Activated B cell treated with CpG ODN at 0.5 μM for 24 hours (primary cell): Measurements from ENCODE around the gene ZNF618. TPM values are rescaled to one million over a fixed set of nuclear protein-coding genes. Genes with fewer than 3 reads are reported as not detected.
"Not testable (repeated sequence)": the region's sequence is repeated elsewhere in the genome, so short reads cannot be mapped to it uniquely, and the experiment has no call there.

Experiments
- ATAC-seq: fragments of 200-7000 bp; cut with Tn5 transposase; one replicate; pipeline ENCODE4 v1.10.0; 2021; ENCODE audit warnings: low read depth, mild to moderate bottlenecking, moderate library complexity
- CTCF ChIA-PET: fragments of 350-600 bp; sonication (Branson Sonifier 250); formaldehyde crosslinking; loops from one replicate; lab custom pipeline; 2021; ENCODE audit warnings: antibody characterized with exemption; lab: Charles Lee
- POLR2A ChIA-PET: fragments of 350-600 bp; sonication (Branson Sonifier 250); formaldehyde crosslinking; loops from one replicate; lab custom pipeline; 2021; ENCODE audit warnings: antibody characterized with exemption; lab: Charles Lee
- DNase-seq: peaks from one replicate; pipeline ENCODE4 v3.0.0; 2022
- H3K27ac Mint-ChIP-seq: one replicate; pipeline ENCODE4 v1.8.0; 2020; ENCODE audit warnings: mixed read lengths
- H3K27me3 Mint-ChIP-seq: one replicate; pipeline ENCODE4 v1.8.0; 2021; ENCODE audit warnings: mixed read lengths
- H3K36me3 Mint-ChIP-seq: one replicate; pipeline ENCODE4 v1.8.0; 2021; ENCODE audit warnings: low read depth, mixed read lengths
- H3K4me1 Mint-ChIP-seq: one replicate; pipeline ENCODE4 v1.8.0; 2021; ENCODE audit warnings: mixed read lengths
- H3K4me3 Mint-ChIP-seq: one replicate; pipeline ENCODE4 v1.8.0; 2020; ENCODE audit warnings: mild to moderate bottlenecking, mixed read lengths
- H3K9me3 Mint-ChIP-seq: one replicate; pipeline ENCODE4 v1.8.0; 2020; ENCODE audit warnings: mixed read lengths
- intact Hi-C: fragments of 100-400 bp; cut with micrococcal nuclease; formaldehyde crosslinking; loops from one replicate; pipeline ENCODE4 v1.15.1; 2024
- total RNA-seq: library from RNA; stranded (reverse); gene quantifications from 2 replicates; pipeline ENCODE4 v1.2.3, GENCODE V29; 2022
- TF ChIP-seq, protein P1 (sequence below): fragments of 200-600 bp; IDR thresholded peaks from one replicate; pipeline ENCODE4 v1.8.0; 2022; ENCODE audit warnings: antibody characterized with exemption, mild to moderate bottlenecking

ZNF618 gene
- total RNA-seq, 1 donor from 2014 or later: 0.67 TPM

DNA sequence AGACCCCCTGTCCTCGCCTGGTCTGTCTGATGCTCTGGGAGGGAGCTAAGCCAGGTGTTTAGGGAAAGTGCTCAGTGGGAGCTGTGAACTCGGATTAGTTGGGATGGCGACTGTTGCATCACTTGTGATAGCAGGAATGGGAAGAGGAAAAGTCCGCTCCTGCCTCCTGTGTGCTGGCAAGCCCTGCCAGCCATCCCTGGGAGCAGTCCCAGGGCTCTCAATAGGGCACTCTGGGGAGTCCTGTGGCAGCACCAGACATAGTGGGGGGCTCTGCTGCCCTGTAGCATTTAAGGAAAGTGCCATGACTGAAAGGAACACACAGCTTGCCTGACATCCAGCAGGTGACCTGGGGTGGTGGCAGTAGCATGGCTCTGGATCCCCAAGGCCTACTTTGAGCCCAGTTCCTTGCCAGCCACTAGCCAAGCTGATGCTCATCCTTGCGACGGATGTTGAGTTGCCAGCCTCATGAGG, 120.5 kb downstream of the ZNF618 start:
- no peak for ATAC-seq
- ChIA-PET CTCF (no interaction called here), POLR2A (interaction anchor here (0.5 to 0.6 kb wide), 2 partner anchors 35 to 148 kb away, joined by 3 to 6 read pairs; no protein-coding TSS in a partner anchor)
- H3K27ac Mint-ChIP-seq: no peak overlapping the region
- no peak overlapping the region for H3K4me3 Mint-ChIP-seq
- no peaks in the 10 kb centered on the region for H3K36me3 Mint-ChIP-seq
- H3K4me1 Mint-ChIP-seq: peaks cover 27% of the 10 kb centered on the region
- intact Hi-C loops: no loop called here
- no peaks in the 10 kb centered on the region for H3K9me3 Mint-ChIP-seq
- no peaks in the 10 kb centered on the region for H3K27me3 Mint-ChIP-seq
- TF ChIP-seq, protein P1, sequence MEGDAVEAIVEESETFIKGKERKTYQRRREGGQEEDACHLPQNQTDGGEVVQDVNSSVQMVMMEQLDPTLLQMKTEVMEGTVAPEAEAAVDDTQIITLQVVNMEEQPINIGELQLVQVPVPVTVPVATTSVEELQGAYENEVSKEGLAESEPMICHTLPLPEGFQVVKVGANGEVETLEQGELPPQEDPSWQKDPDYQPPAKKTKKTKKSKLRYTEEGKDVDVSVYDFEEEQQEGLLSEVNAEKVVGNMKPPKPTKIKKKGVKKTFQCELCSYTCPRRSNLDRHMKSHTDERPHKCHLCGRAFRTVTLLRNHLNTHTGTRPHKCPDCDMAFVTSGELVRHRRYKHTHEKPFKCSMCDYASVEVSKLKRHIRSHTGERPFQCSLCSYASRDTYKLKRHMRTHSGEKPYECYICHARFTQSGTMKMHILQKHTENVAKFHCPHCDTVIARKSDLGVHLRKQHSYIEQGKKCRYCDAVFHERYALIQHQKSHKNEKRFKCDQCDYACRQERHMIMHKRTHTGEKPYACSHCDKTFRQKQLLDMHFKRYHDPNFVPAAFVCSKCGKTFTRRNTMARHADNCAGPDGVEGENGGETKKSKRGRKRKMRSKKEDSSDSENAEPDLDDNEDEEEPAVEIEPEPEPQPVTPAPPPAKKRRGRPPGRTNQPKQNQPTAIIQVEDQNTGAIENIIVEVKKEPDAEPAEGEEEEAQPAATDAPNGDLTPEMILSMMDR: no peak
- peak; percentile 6 for DNase-seq

DNA sequence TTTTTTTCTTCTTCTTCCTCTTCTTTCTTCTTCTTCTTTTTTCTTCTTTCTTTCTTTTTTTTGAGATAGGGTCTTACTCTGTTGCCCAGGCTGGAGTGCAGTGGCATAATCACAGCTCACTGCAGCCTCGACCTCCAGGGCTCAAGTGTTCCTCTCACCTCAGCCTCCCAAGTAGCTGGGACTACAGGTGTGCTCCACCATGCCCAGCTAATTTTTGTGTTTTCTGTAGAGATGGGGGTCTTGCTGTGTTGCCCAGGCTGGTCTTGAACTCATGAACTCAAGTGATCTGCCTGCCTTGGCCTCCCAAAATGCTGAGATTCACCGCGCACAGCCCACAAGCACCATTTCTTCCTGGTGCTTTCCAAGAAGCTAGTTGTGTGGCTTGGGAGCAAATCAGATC, 121.0 kb downstream of the ZNF618 start:
- ATAC-seq, H3K27me3 Mint-ChIP-seq, H3K9me3 Mint-ChIP-seq, DNase-seq, H3K36me3 Mint-ChIP-seq, CTCF ChIA-PET, intact Hi-C loops, H3K4me3 Mint-ChIP-seq, H3K27ac Mint-ChIP-seq, POLR2A ChIA-PET: not testable (repeated sequence)
- H3K4me1 Mint-ChIP-seq: peaks cover 23% of the 10 kb centered on the region

DNA sequence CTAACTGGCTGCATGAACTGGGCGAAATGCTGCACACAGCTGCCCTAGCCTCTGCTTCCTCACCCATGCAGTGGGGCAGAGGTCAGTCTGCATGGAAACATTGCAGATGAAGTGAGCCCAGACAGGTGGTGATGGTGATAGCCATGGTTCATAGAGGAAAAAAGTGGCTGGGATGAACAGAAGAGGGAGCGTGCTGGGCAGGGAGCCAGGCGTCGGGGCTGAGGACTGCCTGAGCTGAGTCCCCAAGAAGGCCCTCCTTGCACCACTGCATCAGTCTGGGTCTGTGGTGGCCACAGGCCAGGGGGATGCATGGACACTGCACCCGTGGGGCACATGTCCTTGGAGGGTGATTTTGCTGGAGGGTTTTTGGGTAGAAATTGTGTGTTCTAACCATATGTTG, 121.5 kb downstream of the ZNF618 start:
- TF ChIP-seq, protein P1: no peak
- ChIA-PET CTCF (no interaction called here), POLR2A (no interaction called here)
- ATAC-seq (no peak), DNase-seq (peak; percentile 2)
- no peaks in the 10 kb centered on the region for H3K27me3 Mint-ChIP-seq
- H3K27ac Mint-ChIP-seq: no peak overlapping the region
- H3K4me3 Mint-ChIP-seq: no peak overlapping the region
- H3K9me3 Mint-ChIP-seq: no peaks in the 10 kb centered on the region
- H3K36me3 Mint-ChIP-seq: no peaks in the 10 kb centered on the region
- intact Hi-C loops: no loop called here
- peaks cover 18% of the 10 kb centered on the region for H3K4me1 Mint-ChIP-seq

DNA sequence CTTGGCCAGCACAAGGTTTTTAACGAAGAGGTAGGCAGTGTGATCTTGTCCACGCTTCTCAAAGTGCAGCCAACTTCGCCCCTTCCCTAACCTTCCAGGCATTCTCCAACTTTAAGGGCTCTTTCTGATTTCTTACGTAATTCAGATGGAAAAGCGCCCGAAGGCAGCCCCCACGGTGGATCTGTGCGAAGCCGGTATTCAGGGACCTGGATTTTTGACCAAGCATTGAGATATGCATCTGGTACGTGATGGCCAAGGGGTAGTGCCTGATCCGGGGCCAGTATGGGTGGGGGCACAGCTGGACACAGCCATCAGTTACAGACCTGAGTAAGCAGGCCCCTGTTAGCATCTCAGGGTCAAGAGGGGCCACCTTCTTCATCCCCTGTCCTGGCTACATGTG, 122.0 kb downstream of the ZNF618 start:
- DNase-seq (peak; percentile 1), ATAC-seq (no peak)
- Mint-ChIP-seq H3K4me1 (peaks cover 13% of the 10 kb centered on the region), H3K36me3 (no peaks in the 10 kb centered on the region), H3K27ac (no peak overlapping the region), H3K9me3 (no peaks in the 10 kb centered on the region), H3K27me3 (no peaks in the 10 kb centered on the region), H3K4me3 (no peak overlapping the region)
- CTCF ChIA-PET: no interaction called here
- TF ChIP-seq, protein P1: no peak
- intact Hi-C loops: no loop called here
- POLR2A ChIA-PET: no interaction called here

DNA sequence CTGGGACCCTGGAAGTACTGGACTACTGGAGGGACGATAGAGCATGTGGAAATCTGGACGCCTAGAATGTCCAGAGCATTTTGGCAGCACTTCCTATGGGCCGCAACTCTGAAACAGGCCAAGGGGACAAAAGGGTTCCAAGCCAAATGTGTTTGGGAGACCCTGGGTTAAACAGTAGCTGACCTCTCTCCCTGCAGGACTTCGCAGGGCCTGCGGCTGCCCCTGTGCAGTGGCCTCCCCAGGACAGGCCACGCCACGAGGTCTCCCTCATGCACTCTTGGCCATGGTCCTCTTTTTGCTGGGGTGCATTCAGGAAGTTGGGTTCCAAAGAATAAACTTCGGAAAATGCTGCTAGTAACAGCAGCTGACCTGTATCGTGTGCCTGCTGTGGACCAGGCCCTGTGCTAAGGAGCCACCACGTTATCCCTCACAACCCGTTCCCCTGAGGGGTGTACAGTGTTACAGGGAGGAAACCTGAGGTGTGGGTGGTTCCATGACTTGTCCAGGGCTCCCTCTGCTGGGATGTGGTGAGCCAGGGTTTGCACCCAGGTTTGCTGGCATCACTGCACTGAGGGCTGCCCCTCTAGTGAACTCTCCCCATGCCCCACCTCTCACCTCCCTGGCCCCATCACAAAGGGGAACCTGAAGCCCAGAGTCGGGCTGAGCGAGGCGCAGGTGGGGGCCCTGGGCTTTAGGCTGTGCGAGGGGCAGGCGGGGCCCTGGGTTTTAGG, 122.6 kb downstream of the ZNF618 start:
- H3K27ac Mint-ChIP-seq: no peak overlapping the region
- H3K9me3 Mint-ChIP-seq: no peaks in the 10 kb centered on the region
- ATAC-seq (no peak), DNase-seq (peak; percentile 1)
- no peaks in the 10 kb centered on the region for H3K27me3 Mint-ChIP-seq
- POLR2A ChIA-PET: no interaction called here
- peaks cover 7% of the 10 kb centered on the region for H3K4me1 Mint-ChIP-seq
- TF ChIP-seq, protein P1: no peak
- no peaks in the 10 kb centered on the region for H3K36me3 Mint-ChIP-seq
- no peak overlapping the region for H3K4me3 Mint-ChIP-seq
- intact Hi-C loops: no loop called here
- CTCF ChIA-PET: no interaction called here
